ENCODE measurements around the gene NDE1. TPM values are rescaled to one million over a fixed set of nuclear protein-coding genes. Genes with fewer than 3 reads are reported as not detected.

The NDE1 gene
- polyA plus RNA-seq, 1 experiment = 25.6 TPM

GRCh38 chr16:15765880-15766279, 115.8 kb downstream of the NDE1 start:
- peak; percentile 77 for TF ChIP-seq CTCF (IDR thresholded peaks at IDR 0.05; ENCODE audit: insufficient read depth, low read depth, low read length)

GRCh38 chr16:15766918-15767317, 116.9 kb downstream of the NDE1 start:
- no peak overlapping the region for H3K4me3 ChIP-seq (ENCODE audit: low read depth, low read length)

More at GRCh38 chr16:15765880-15766279, 115.8 kb downstream of the NDE1 start:
- CTCF ChIA-PET = interaction anchor here (0.7 to 4.5 kb wide), 30 partner anchors 9 to 427 kb away, joined by 3 to 53 read pairs (median 4); no protein-coding TSS in a partner anchor
- POLR2A ChIA-PET = interaction anchor here (0.7 kb wide), 1 partner anchor 63 kb away, joined by 3 read pairs; no protein-coding TSS in a partner anchor
- H3K36me3 ChIP-seq (ENCODE audit: control insufficient read depth, insufficient read depth, low read length) = no peaks in the 10 kb centered on the region
- DNase-seq (ENCODE audit: low read depth) = no peak
- peaks cover 1% of the 10 kb centered on the region for H3K27me3 ChIP-seq (ENCODE audit: control insufficient read depth, insufficient read depth, low read length)
- no peak overlapping the region for H3K4me3 ChIP-seq (ENCODE audit: low read depth, low read length)

GRCh38 chr16:15768201-15768600, 118.2 kb downstream of the NDE1 start:
- peaks cover 1% of the 10 kb centered on the region for H3K27me3 ChIP-seq (ENCODE audit: control insufficient read depth, insufficient read depth, low read length)
- ChIA-PET CTCF (interaction anchor here (1.5 kb wide), 1 partner anchor 54 kb away, joined by 3 read pairs; no protein-coding TSS in a partner anchor), POLR2A (no interaction called here)
- H3K36me3 ChIP-seq (ENCODE audit: control insufficient read depth, insufficient read depth, low read length) = no peaks in the 10 kb centered on the region
- TF ChIP-seq CTCF (IDR thresholded peaks at IDR 0.05; ENCODE audit: insufficient read depth, low read depth, low read length) = no peak
- H3K4me3 ChIP-seq (ENCODE audit: low read depth, low read length) = no peak overlapping the region
- DNase-seq (ENCODE audit: low read depth) = no peak

More at GRCh38 chr16:15766918-15767317, 116.9 kb downstream of the NDE1 start:
- peaks cover 1% of the 10 kb centered on the region for H3K27me3 ChIP-seq (ENCODE audit: control insufficient read depth, insufficient read depth, low read length)
- no peak for TF ChIP-seq CTCF (IDR thresholded peaks at IDR 0.05; ENCODE audit: insufficient read depth, low read depth, low read length)
- no peaks in the 10 kb centered on the region for H3K36me3 ChIP-seq (ENCODE audit: control insufficient read depth, insufficient read depth, low read length)
- POLR2A ChIA-PET = no interaction called here
- DNase-seq (ENCODE audit: low read depth) = no peak
- CTCF ChIA-PET = interaction anchor here (0.6 to 4.5 kb wide), 12 partner anchors 8 to 290 kb away, joined by 3 to 53 read pairs (median 6); no protein-coding TSS in a partner anchor

GRCh38 chr16:15769239-15769638, 119.2 kb downstream of the NDE1 start:
- ChIA-PET CTCF (interaction anchor here (1.0 to 2.0 kb wide), 3 partner anchors 8 to 53 kb away, joined by 3 to 6 read pairs (median 3); no protein-coding TSS in a partner anchor), POLR2A (no interaction called here)
- Histone ChIP-seq H3K36me3 (ENCODE audit: control insufficient read depth, insufficient read depth, low read length) (no peaks in the 10 kb centered on the region), H3K4me3 (ENCODE audit: low read depth, low read length) (no peak overlapping the region), H3K27me3 (ENCODE audit: control insufficient read depth, insufficient read depth, low read length) (no peaks in the 10 kb centered on the region; the same call in 1 of the 2 replicates)
- TF ChIP-seq CTCF (IDR thresholded peaks at IDR 0.05; ENCODE audit: insufficient read depth, low read depth, low read length) = no peak
- DNase-seq (ENCODE audit: low read depth) = no peak

- ChIA-PET POLR2A (interaction anchor here (0.5 kb wide), 1 partner anchor 11 kb away, joined by 5 read pairs; no protein-coding TSS in a partner anchor), CTCF (interaction anchor here (0.7 to 3.8 kb wide), 5 partner anchors 10 to 53 kb away, joined by 3 to 33 read pairs (median 5); no protein-coding TSS in a partner anchor)
- TF ChIP-seq CTCF (IDR thresholded peaks at IDR 0.05; ENCODE audit: insufficient read depth, low read depth, low read length) = no peak
- no peak for DNase-seq (ENCODE audit: low read depth)
- H3K4me3 ChIP-seq (ENCODE audit: low read depth, low read length) = no peak overlapping the region
- no peaks in the 10 kb centered on the region for H3K36me3 ChIP-seq (ENCODE audit: control insufficient read depth, insufficient read depth, low read length)
- no peaks in the 10 kb centered on the region; the same call in 1 of the 2 replicates for H3K27me3 ChIP-seq (ENCODE audit: control insufficient read depth, insufficient read depth, low read length)
These were observed 120.1 kb downstream of the NDE1 start for GRCh38 chr16:15770107-15770506.

All from BJ (cell line).